ENCODE measurements around the gene SIK2. TPM values are rescaled to one million over a fixed set of nuclear protein-coding genes. Genes with fewer than 3 reads are reported as not detected.

Gene SIK2
- polyA plus RNA-seq, 1 experiment, result 23.4 TPM

GRCh38 chr11:111761036-111761435 is 158.8 kb downstream of the SIK2 start:
- ChIA-PET POLR2A (no interaction called here), CTCF (interaction anchor here (2.2 to 8.5 kb wide), 2 partner anchors 15 to 157 kb away, joined by 6 to 65 read pairs; no protein-coding TSS in a partner anchor)
- no peak for DNase-seq (ENCODE audit: low read depth, low spot score)
- Histone ChIP-seq H3K4me3 (ENCODE audit: low read depth, low read length) (no peak overlapping the region), H3K27me3 (ENCODE audit: control insufficient read depth, insufficient read depth, low read length) (no peaks in the 10 kb centered on the region), H3K27ac (ENCODE audit: low read depth, low read length) (no peak overlapping the region), H3K9me3 (ENCODE audit: control insufficient read depth, insufficient read depth, low read length) (no peaks in the 10 kb centered on the region; the same call in 1 of the 2 replicates)
- TF ChIP-seq CTCF (IDR thresholded peaks at IDR 0.05; ENCODE audit: low read depth, low read length), result no peak

- Histone ChIP-seq H3K9me3 (ENCODE audit: control insufficient read depth, insufficient read depth, low read length) (no peaks in the 10 kb centered on the region; the same call in 1 of the 2 replicates), H3K27ac (ENCODE audit: low read depth, low read length) (no peak overlapping the region), H3K27me3 (ENCODE audit: control insufficient read depth, insufficient read depth, low read length) (no peaks in the 10 kb centered on the region), H3K4me3 (ENCODE audit: low read depth, low read length) (no peak overlapping the region)
- DNase-seq (ENCODE audit: low read depth, low spot score), result no peak
- POLR2A ChIA-PET, result interaction anchor here (0.7 kb wide), 1 partner anchor 79 kb away, joined by 4 read pairs; no protein-coding TSS in a partner anchor
- CTCF ChIA-PET, result interaction anchor here (0.7 to 8.5 kb wide), 8 partner anchors 10 to 196 kb away, joined by 3 to 65 read pairs (median 4); no protein-coding TSS in a partner anchor
- no peak for TF ChIP-seq CTCF (IDR thresholded peaks at IDR 0.05; ENCODE audit: low read depth, low read length)
Measured at GRCh38 chr11:111762526-111762925, 160.3 kb downstream of the SIK2 start.

GRCh38 chr11:111762981-111763643 is 160.9 kb downstream of the SIK2 start:
- Histone ChIP-seq H3K27ac (ENCODE audit: low read depth, low read length) (no peak overlapping the region), H3K27me3 (ENCODE audit: control insufficient read depth, insufficient read depth, low read length) (no peaks in the 10 kb centered on the region), H3K9me3 (ENCODE audit: control insufficient read depth, insufficient read depth, low read length) (no peaks in the 10 kb centered on the region; the same call in 1 of the 2 replicates), H3K4me3 (ENCODE audit: low read depth, low read length) (no peak overlapping the region)
- ChIA-PET CTCF (interaction anchor here (0.6 to 8.5 kb wide), 11 partner anchors 8 to 197 kb away, joined by 3 to 65 read pairs (median 4); no protein-coding TSS in a partner anchor), POLR2A (interaction anchor here (0.7 kb wide), 1 partner anchor 40 kb away, joined by 3 read pairs; no protein-coding TSS in a partner anchor)
- peak; percentile 26; the same call in 1 of the 2 replicates for TF ChIP-seq CTCF (IDR thresholded peaks at IDR 0.05; ENCODE audit: low read depth, low read length)
- DNase-seq (ENCODE audit: low read depth, low spot score), result no peak

GRCh38 chr11:111764621-111765020 is 162.4 kb downstream of the SIK2 start:
- H3K27me3 ChIP-seq (ENCODE audit: control insufficient read depth, insufficient read depth, low read length), result no peaks in the 10 kb centered on the region
- no peak overlapping the region for H3K27ac ChIP-seq (ENCODE audit: low read depth, low read length)
- CTCF ChIA-PET, result interaction anchor here (1.0 to 8.5 kb wide), 5 partner anchors 10 to 178 kb away, joined by 3 to 65 read pairs (median 5); no protein-coding TSS in a partner anchor
- no peak for DNase-seq (ENCODE audit: low read depth, low spot score)
- POLR2A ChIA-PET, result interaction anchor here (2.8 kb wide), 1 partner anchor 55 kb away, joined by 10 read pairs; no protein-coding TSS in a partner anchor
- no peak for TF ChIP-seq CTCF (IDR thresholded peaks at IDR 0.05; ENCODE audit: low read depth, low read length)
- no peaks in the 10 kb centered on the region; the same call in 1 of the 2 replicates for H3K9me3 ChIP-seq (ENCODE audit: control insufficient read depth, insufficient read depth, low read length)
- peak overlapping the region; percentile 94 for H3K4me3 ChIP-seq (ENCODE audit: low read depth, low read length)
